ENCODE data around the gene SAXO2.
"Not testable (repeated sequence)": the region's sequence is repeated elsewhere in the genome, so short reads cannot be mapped to it uniquely, and the experiment has no call there.

The SAXO2 gene

DNA sequence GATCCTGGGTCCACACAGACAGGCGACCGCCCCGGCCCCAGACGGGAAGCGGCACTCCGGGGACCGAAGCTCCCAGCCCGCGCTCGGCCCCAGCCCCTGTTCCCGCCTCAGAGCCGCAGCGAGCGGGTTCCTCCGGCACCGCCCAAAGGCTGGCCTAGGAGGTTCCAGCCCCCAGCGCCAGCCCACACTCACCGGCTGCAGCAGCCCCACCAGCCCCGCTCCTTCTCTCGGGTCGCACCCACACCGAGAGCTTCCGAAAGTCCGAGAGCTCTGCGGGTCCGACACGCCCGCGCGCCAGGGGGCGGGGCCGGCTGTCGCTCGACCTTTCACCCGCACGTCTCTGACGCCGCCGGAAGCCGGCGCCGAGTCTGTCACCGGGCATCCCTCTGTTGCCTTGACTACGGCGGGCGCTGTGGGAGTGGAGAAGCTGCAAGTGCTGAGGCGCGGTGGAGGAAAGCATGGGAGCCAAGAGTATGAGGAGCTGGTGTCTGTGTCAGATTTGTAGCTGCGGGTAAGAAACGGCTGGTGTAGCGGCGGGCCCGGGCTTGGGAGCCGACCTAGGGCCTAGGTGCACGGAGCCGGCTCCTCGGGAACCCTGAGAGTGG is at the start of gene SAXO2, which contains the start of gene EFL1:
TSS of gene SAXO2 (plus strand) at position 397 of the 605 bp plus-strand sequence. CDS start at position 459, 62 bp downstream.
TSS of gene EFL1 (minus strand) at position 313 of the 605 bp plus-strand sequence. CDS start 956 bp downstream, outside the sequence.
- no peaks in the 10 kb centered on the region for H3K27me3 Mint-ChIP-seq
- H3K4me1 Mint-ChIP-seq: peaks cover 21% of the 10 kb centered on the region

DNA sequence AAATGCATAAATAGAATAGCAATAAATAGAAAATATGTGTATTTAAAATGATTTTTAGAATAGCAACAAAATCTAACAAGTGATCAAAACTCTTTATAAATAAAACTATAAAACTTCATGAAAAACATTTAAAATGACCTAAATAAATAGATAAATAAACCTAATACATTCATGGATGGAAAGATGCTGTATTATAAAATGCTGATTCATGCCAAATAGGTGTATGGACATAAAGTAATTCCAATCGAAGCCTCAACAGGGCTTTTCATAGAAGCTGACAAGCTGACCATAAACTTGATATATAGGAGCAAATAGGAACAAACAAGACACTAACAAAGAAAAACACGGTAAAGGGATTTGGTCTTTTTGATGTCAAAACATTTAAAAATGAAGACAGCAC is 46.5 kb upstream of the SAXO2 start:
- H3K9me3 Mint-ChIP-seq: not testable (repeated sequence)

More for the DNA sequence above, at the start of gene SAXO2, which contains the start of gene EFL1:
- H3K36me3 Mint-ChIP-seq (ENCODE audit: low read depth): peaks cover 22% of the 10 kb centered on the region
- DNase-seq: peak; percentile 94
- peak within 1 kb of the TSS; percentile 92 for H3K27ac Mint-ChIP-seq
- peak; percentile 97 for ATAC-seq
- peak within 1 kb of the TSS; percentile 92 for H3K4me3 Mint-ChIP-seq
- H3K9me3 Mint-ChIP-seq: no peaks in the 10 kb centered on the region

DNA sequence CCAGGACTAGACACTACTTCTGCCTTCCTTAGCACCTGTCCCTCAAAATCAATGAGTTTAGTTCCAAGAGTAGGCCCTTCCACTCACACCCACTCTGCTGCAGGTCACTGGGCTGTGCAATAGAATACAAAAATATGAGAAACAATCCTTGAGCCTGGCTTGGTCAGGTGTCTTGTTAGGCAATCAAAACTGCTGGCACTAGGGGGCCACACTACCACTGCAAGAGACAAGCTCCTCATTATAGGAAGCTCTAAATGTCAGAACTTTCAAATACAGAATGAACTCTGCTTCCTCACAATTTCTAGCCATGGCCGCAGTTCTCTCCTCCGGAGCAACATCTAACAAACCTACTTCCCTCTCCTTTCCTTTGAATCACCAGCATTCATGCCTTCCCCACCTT is 41.1 kb upstream of the SAXO2 start:
- DNase-seq (peak; percentile 12), ATAC-seq (peak; percentile 46)
- not testable (repeated sequence) for H3K4me3 Mint-ChIP-seq, H3K9me3 Mint-ChIP-seq, H3K4me1 Mint-ChIP-seq, H3K27me3 Mint-ChIP-seq, H3K27ac Mint-ChIP-seq
- peaks cover 28% of the 10 kb centered on the region for H3K36me3 Mint-ChIP-seq (ENCODE audit: low read depth)

More for the DNA sequence above, 46.5 kb upstream of the SAXO2 start:
- not testable (repeated sequence) for H3K4me1 Mint-ChIP-seq, DNase-seq, ATAC-seq, H3K4me3 Mint-ChIP-seq, H3K27me3 Mint-ChIP-seq, H3K27ac Mint-ChIP-seq
- peaks cover 40% of the 10 kb centered on the region for H3K36me3 Mint-ChIP-seq (ENCODE audit: low read depth)

DNA sequence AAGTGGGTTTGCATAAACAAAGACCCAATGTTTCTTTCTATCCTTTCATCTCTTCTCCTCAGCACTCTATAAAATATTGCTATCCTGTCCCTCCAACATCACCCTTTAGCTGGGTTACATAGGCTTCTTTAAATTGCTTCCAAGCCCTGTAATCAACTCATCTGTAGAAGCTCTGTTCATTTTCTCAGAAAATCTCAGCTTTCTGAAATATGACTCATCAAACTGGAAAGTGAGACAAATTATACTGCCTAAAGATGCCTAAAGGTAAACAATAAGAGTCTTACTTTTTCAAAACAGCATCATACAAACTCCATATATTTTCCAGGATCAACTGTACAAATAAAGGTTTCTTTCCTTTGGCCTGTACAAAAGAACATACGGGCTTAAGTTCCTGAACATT is 33.9 kb upstream of the SAXO2 start:
- H3K27ac Mint-ChIP-seq: no peak overlapping the region
- no peaks in the 10 kb centered on the region for H3K9me3 Mint-ChIP-seq
- ATAC-seq (no peak), DNase-seq (no peak)
- H3K36me3 Mint-ChIP-seq (ENCODE audit: low read depth): peaks cover 32% of the 10 kb centered on the region
- no peaks in the 10 kb centered on the region for H3K27me3 Mint-ChIP-seq
- no peak overlapping the region for H3K4me3 Mint-ChIP-seq
- peaks cover 1% of the 10 kb centered on the region for H3K4me1 Mint-ChIP-seq

GRCh38 chr15:82231233-82231632 is 31.4 kb upstream of the SAXO2 start:
- ATAC-seq (no peak), DNase-seq (no peak)
- Mint-ChIP-seq H3K27me3 (no peaks in the 10 kb centered on the region), H3K4me1 (peaks cover 1% of the 10 kb centered on the region), H3K4me3 (no peak overlapping the region), H3K36me3 (ENCODE audit: low read depth) (peaks cover 26% of the 10 kb centered on the region), H3K9me3 (no peaks in the 10 kb centered on the region), H3K27ac (no peak overlapping the region)

- H3K4me3 Mint-ChIP-seq: no peak overlapping the region
- ATAC-seq (no peak), DNase-seq (no peak)
- no peaks in the 10 kb centered on the region for H3K9me3 Mint-ChIP-seq
- peaks cover 23% of the 10 kb centered on the region for H3K36me3 Mint-ChIP-seq (ENCODE audit: low read depth)
- peaks cover 1% of the 10 kb centered on the region for H3K4me1 Mint-ChIP-seq
- H3K27me3 Mint-ChIP-seq: no peaks in the 10 kb centered on the region
- H3K27ac Mint-ChIP-seq: no peak overlapping the region
Measured at GRCh38 chr15:82231842-82232241, 30.8 kb upstream of the SAXO2 start.

DNA sequence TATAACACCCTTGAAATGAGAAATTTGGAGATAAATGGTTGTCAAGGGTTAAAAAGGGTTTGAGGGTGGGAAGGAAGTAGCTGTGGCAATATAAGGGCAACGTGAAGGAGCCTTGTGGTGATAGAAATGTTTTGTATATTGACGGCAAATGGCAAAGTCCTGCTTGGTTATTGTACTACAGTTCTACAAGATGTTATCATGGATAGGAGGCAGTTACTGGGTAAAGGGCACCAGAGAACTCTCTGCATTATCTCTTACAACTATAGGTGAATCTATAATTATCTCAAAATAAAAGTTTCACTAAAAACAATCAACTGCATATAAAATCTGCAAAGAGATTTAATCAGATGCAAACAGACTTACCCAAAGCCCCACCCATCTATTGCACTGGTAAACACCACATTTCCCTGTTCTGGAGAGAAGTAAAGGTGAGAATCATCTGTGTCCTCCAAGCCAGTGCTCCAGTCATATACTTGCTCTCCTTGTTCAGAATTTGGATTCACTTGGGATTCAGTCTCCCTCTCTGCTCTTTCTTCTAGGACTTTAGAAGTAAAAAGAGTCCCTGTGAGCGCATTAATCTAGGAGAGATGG is 24.6 kb upstream of the SAXO2 start:
- peaks cover 28% of the 10 kb centered on the region for H3K36me3 Mint-ChIP-seq (ENCODE audit: low read depth)
- H3K27ac Mint-ChIP-seq, H3K27me3 Mint-ChIP-seq: not testable (repeated sequence)

GRCh38 chr15:82239685-82240391 is 22.8 kb upstream of the SAXO2 start:
- DNase-seq: no peak
- Mint-ChIP-seq H3K4me3 (no peak overlapping the region), H3K9me3 (no peaks in the 10 kb centered on the region), H3K4me1 (peaks cover 6% of the 10 kb centered on the region), H3K27me3 (no peaks in the 10 kb centered on the region), H3K36me3 (ENCODE audit: low read depth) (peaks cover 30% of the 10 kb centered on the region), H3K27ac (no peak overlapping the region)
- no peak for ATAC-seq

More for the DNA sequence above, 24.6 kb upstream of the SAXO2 start:
- H3K4me3 Mint-ChIP-seq, DNase-seq, ATAC-seq, H3K4me1 Mint-ChIP-seq, H3K9me3 Mint-ChIP-seq: not testable (repeated sequence)

GRCh38 chr15:82241836-82242499 is 20.6 kb upstream of the SAXO2 start:
- not testable (repeated sequence) for H3K27ac Mint-ChIP-seq, H3K27me3 Mint-ChIP-seq, H3K4me3 Mint-ChIP-seq, H3K9me3 Mint-ChIP-seq, DNase-seq, H3K4me1 Mint-ChIP-seq
- peak; percentile 36 for ATAC-seq
- H3K36me3 Mint-ChIP-seq (ENCODE audit: low read depth): peaks cover 36% of the 10 kb centered on the region

DNA sequence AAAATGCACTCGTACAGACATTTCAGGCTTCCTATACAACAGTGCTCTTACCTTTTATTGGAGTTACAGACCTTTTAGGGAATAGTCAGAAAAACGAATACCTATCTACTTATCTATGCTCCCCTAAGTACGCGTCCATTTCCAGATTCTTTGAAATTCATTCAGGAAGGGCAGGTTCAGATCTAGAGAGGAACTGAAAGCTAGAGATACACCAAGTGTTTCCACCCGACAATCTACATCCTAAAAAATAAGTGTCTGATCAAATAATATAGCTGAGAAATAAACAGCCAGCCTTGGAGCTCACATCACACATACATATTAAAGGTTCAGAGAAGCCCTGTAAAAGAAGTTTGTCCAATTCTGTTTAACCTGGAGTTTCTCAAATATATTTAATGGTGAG is 19.0 kb upstream of the SAXO2 start:
- H3K4me3 Mint-ChIP-seq, ATAC-seq, H3K27me3 Mint-ChIP-seq, DNase-seq, H3K27ac Mint-ChIP-seq, H3K4me1 Mint-ChIP-seq, H3K9me3 Mint-ChIP-seq: not testable (repeated sequence)
- H3K36me3 Mint-ChIP-seq (ENCODE audit: low read depth): peaks cover 33% of the 10 kb centered on the region

- H3K4me3 Mint-ChIP-seq, H3K27me3 Mint-ChIP-seq, DNase-seq, ATAC-seq, H3K4me1 Mint-ChIP-seq, H3K9me3 Mint-ChIP-seq, H3K27ac Mint-ChIP-seq: not testable (repeated sequence)
- peaks cover 21% of the 10 kb centered on the region for H3K36me3 Mint-ChIP-seq (ENCODE audit: low read depth)
Measured at GRCh38 chr15:82245956-82246355, 16.7 kb upstream of the SAXO2 start.

- H3K36me3 Mint-ChIP-seq (ENCODE audit: low read depth): peaks cover 19% of the 10 kb centered on the region
- peak; percentile 43 for ATAC-seq
- H3K27me3 Mint-ChIP-seq, H3K27ac Mint-ChIP-seq, H3K4me1 Mint-ChIP-seq, H3K4me3 Mint-ChIP-seq, H3K9me3 Mint-ChIP-seq, DNase-seq: not testable (repeated sequence)
Measured at GRCh38 chr15:82248261-82248660, 14.4 kb upstream of the SAXO2 start.

DNA sequence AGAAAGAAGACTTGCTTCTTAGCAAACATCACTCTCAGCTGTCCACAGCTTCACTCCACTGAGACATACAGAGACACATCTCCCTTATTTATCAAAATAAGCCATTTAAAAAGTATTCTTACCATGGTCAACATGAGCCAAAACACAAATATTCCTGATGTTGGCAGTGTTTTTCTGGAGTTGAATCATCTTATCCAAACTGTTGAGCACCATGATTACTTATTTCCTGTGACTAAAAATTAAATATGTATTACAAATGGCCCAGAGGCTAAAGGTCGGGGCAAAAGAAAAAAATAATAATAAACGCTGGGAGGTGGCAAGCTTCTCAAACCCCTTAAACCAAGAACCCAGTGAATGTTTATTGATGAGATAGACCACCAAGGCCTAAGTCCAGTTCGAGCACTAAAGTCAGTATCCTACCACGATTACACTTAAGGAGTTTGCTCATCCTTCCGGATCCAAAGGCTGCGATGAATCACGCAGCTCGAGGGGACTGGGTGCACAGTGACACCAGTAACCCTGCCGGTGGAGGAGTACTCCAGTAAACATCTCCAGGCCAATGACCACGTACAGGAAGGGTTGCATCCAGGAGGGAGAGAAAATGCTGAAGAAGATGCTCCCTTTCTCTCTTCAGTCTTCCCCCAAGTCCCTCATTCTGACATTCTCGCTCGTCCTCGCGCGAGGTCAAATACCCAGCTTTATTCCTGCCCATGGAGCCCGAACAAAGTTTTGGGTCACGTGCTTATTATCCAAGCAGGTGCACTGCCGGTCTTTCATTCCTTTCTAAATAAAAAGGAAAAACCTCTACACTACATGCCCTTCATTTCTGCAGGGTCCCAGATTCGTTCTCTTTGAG is 824 bp upstream of the SAXO2 start:
- H3K27me3 Mint-ChIP-seq, H3K9me3 Mint-ChIP-seq: not testable (repeated sequence)
- Mint-ChIP-seq H3K36me3 (ENCODE audit: low read depth) (peaks cover 27% of the 10 kb centered on the region), H3K4me3 (peak overlapping the region; percentile 92), H3K4me1 (peaks cover 21% of the 10 kb centered on the region), H3K27ac (peak overlapping the region; percentile 92)
- DNase-seq (peak; percentile 44), ATAC-seq (peak; percentile 56)

DNA sequence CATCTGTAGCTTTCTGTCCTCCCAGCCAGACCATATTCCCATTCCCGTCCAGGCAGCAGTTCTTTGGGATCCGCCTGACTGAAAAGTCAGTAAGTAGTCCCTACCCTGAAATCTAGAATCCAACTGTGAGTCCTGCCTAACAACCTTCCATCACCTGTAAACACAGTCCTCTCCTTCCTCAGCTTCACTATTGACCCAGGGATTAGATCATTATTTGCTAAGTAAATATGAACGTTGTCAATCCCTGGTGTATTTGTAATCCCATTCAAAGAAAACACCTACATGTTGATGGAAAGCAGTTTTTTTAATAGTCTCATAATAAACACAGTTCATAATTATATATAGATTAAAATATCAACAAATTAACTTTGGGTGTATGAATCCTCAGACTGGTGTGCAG is 732 bp downstream of the SAXO2 start:
- peak overlapping the region; percentile 92 for H3K27ac Mint-ChIP-seq

More for the DNA sequence above, 732 bp downstream of the SAXO2 start:
- no peak for DNase-seq
- Mint-ChIP-seq H3K27me3 (no peaks in the 10 kb centered on the region), H3K4me3 (peak overlapping the region; percentile 92), H3K4me1 (peaks cover 21% of the 10 kb centered on the region), H3K36me3 (ENCODE audit: low read depth) (peaks cover 15% of the 10 kb centered on the region), H3K9me3 (no peaks in the 10 kb centered on the region)
- no peak for ATAC-seq
